T1000 (cell line): Measurements from ENCODE around the gene CALCOCO1.
"Not testable (repeated sequence)": the region's sequence is repeated elsewhere in the genome, so short reads cannot be mapped to it uniquely, and the experiment has no call there.

Experiments used
- DNase-seq: peaks from one replicate; lab custom pipeline; 2025; ENCODE audit warnings: mixed read lengths; lab: John Stamatoyannopoulos, UW

The CALCOCO1 gene

GRCh38 chr12:53733807-53734200 lies 6.6 kb upstream of the CALCOCO1 start:
- no peak for DNase-seq

- DNase-seq, result no peak
Measured at GRCh38 chr12:53733051-53733806, 6.0 kb upstream of the CALCOCO1 start.

DNA sequence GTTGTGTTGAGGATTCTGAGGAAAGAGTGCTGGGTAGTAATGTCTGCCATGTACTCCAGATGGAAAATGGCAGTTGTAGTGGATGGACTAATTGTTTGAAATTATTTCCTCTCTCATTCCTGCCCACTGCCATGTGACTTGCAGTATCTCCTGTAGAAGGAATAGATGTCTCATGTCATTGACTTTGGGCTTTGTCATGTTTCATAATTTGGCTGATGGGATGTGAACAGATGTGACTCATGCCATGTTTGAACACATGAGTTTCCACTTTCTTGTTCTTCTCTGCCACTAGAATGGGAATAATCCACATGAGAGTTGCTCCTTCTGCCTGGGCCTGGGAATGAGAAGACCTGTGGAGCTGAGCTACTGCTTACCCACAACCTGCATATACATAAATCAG lies 2.4 kb upstream of the CALCOCO1 start:
- no peak for DNase-seq

DNA sequence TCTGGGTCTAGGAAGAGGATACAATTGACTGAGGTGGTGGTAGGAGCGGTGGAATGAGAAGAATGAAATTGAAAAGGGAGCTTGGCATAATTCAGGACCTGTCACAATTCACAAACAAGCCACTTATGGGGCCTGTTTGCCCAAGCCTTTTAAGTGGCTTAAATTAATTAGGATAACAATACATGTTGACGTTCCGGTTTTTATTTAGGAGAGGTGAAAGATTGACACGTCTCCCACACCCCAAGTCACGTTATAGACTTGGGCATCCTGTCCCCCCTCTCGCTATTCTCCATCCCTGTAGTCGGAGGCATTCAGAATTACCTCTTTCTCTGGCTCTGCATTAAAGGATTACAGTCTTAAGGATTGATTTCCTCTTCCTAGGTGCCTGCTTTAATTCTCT lies 954 bp upstream of the CALCOCO1 start:
- DNase-seq, result no peak

DNA sequence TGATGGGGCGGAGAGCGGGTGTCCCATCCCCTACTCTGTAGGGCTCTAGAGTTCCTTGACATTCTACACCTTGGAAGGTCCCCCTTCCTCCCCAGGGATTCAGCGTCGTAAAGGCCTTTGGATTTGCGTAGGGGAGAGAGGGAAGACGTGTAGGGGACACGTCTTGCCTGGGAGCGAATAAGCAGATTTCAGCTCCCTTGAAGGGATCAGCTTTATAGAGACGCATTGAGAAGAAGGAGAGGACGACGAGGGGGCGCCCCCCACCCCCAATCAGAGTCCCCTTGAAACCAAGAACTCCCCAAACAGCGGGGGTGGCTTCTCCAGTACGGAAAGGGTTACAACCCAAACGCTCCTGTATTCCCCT lies 324 bp downstream of the CALCOCO1 start:
- DNase-seq, result no peak

DNA sequence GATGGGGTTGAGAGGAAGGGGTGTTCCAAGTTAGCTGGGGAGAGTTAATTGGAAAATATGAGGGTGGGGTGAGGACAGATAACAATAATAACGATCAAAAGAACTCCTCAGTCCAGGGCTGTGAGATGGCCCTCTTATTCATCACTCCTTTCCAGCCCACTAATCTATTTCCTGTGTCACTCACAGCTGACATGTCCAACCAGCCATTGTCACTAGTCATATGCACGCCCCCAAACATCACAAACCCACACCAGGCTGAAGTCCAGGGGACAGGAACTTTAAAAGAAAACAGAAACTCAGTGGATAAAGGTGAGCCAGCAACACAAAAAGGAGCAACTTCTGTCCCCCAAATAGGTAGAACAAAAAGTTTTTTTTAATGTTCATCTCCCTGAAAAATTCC lies 911 bp downstream of the CALCOCO1 start:
- no peak for DNase-seq

GRCh38 chr12:53725824-53726223 lies 1.4 kb downstream of the CALCOCO1 start:
- DNase-seq, result no peak

GRCh38 chr12:53722450-53723041 lies 4.7 kb downstream of the CALCOCO1 start:
- DNase-seq, result no peak

GRCh38 chr12:53720946-53721345 lies 6.3 kb downstream of the CALCOCO1 start:
- DNase-seq, result no peak

- no peak for DNase-seq
Measured at GRCh38 chr12:53719649-53720048, 7.6 kb downstream of the CALCOCO1 start.

GRCh38 chr12:53718567-53718966 lies 8.7 kb downstream of the CALCOCO1 start:
- DNase-seq, result not testable (repeated sequence)

DNA sequence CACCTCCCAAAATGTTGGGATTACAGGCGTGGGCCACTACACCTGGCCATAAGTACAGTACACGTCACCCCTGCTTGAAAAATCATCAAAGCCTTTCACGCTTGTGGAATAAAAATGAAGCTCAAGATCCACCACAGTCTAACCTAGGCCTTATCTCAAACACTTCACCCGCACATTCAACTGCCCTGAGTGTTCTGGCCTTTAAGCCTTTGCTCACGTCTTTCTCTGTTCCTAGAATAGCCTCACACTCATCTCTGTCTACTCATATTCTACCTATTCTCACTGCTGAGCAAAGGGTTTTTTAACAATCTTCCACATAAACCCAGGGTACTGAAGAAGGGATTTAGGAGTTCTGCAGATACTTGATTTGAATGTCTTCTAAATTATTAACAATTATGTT lies 9.9 kb downstream of the CALCOCO1 start:
- DNase-seq, result no peak

GRCh38 chr12:53714004-53714403 lies 13.2 kb downstream of the CALCOCO1 start:
- DNase-seq, result no peak

- no peak for DNase-seq
Measured at GRCh38 chr12:53713516-53713915, 13.7 kb downstream of the CALCOCO1 start.

DNA sequence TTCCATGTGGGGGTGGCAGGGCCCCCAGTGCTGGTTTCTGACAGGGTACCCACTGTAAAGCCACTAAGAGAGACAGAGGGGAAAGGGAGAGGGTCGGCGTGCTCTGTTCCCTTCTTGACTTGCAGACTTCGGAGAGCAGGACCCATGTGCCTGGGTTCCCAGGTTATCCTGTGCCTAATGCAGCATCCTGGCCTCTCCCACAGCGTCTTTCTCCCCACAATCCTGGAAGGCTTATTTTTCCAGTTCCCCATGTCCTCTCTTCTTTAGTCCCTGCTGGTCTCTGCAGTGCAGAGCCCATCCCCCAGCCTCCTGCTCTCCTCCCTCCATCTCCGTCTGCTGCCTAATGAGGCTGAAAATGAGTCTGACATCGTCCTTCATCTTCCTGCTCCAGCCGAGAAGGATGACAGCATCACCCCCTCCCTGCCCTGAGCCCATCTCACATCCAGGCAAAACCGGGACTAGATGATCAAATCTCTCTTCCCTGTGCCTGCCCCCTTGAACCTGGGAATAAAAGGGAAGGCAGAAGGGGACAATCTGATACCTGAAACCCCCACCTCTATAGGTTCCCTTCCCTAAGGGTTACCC lies 15.1 kb downstream of the CALCOCO1 start:
- no peak for DNase-seq

GRCh38 chr12:53710091-53710490 lies 17.2 kb downstream of the CALCOCO1 start:
- no peak for DNase-seq

GRCh38 chr12:53709671-53710070 lies 17.6 kb downstream of the CALCOCO1 start:
- no peak for DNase-seq

- DNase-seq, result no peak
Measured at GRCh38 chr12:53706080-53706479, 21.2 kb downstream of the CALCOCO1 start.

DNA sequence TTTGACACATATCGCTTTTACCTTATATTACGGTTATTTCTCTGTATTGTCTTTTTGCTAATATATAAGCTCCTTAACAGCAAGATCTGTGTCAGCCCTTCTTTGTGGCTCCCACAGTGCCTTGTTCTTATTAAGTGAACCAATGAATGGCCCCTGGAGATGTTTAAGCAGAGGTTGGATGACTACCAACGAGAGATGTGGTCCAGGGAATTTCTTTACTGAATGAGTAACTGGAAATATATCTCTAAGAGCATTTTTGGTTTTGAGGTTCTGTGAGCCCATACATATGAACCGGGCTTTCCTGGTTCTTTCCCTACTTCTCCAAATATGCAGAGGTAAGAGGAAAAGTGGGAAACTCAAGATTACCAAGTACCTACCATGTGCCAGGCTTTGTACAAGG lies 23.5 kb downstream of the CALCOCO1 start:
- no peak for DNase-seq

GRCh38 chr12:53701518-53702264 lies 25.6 kb downstream of the CALCOCO1 start:
- DNase-seq, result peak; percentile 80

DNA sequence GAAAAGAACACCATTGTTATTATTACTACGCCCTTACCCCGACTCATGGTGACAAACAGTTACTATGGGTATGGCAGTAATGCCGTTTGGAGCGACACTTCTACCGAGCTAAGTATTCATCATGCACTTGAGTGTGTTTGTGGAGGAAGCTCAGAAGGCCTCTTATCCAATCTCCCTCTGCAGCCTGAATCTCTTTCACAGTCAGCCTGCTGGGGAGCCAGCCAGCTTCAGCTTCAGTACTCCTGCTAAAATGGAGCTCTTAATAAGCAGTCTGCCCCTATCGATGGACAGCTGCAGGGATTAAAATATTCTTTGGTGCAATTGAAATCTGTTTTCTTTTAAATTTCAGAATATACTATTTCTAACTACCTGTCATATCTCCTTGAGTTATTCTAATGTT lies 26.7 kb downstream of the CALCOCO1 start:
- no peak for DNase-seq

DNA sequence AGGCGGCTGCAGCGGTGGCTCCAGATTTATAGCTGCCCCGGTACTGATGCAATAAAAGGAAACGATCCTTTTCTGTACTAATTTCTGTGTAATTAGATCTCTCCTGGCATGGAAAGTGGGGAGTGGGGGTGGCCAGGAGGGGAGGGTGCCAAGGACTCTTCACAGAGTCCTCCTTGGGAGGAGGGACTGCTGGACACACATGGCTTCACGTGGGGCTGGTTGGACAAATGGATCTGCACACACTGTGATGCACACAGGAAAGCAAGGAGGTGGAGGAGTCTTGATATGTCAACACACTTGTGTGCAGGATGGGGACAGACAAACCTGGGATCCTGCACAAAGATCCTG lies 27.6 kb downstream of the CALCOCO1 start:
- DNase-seq, result no peak
